GM12891 (cell line): ENCODE measurements around the gene LYSMD4.

Source experiments
- POLR2A ChIP-seq: IDR thresholded peaks from 2 replicates; pipeline ENCODE4 v1.6.1; 2011; ENCODE audit warnings: low read depth, low read length, control low read depth
- POLR2AphosphoS5 ChIP-seq: IDR thresholded peaks from 2 replicates; pipeline ENCODE4 v1.6.1; 2011; ENCODE audit warnings: low read depth, low read length, control low read depth
- POU2F2 ChIP-seq: IDR thresholded peaks from 2 replicates; pipeline ENCODE4 v1.6.1; 2011; ENCODE audit warnings: low read depth, mild to moderate bottlenecking, control low read depth, low read length, moderate library complexity
- SPI1 ChIP-seq: IDR thresholded peaks from 2 replicates; pipeline ENCODE4 v1.6.1; 2011; ENCODE audit warnings: low read depth, low read length, control low read depth
- TAF1 ChIP-seq: IDR thresholded peaks from 2 replicates; pipeline ENCODE4 v1.6.1; 2011; ENCODE audit warnings: low read depth, low read length, control low read depth

DNA sequence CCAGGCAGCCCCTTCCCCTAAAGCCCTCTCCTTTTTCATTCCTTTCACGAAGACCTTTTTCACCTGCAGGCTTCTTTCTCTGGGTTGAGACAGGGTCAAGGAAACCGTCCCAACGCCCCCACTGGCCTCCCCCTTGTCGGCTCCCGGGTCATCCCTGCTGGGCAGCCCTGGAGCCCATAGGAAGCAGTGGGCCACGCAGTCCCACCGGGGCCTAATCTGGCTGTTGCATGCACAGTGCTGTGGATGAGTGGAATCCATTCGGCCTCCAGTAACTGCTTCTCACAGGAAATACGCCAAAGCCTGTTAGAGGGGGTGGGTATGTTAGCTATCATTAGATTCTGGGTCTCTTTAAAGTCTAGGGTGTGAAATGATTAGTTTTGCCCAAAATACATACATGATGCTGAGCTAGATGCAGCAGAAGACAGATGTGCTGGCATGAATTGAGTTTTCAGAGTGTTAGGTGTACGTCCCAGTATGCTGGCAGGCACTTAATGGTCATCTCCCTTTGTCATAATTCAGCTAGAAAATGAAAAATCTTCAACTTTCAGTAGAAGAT lies 16.6 kb downstream of the LYSMD4 start:
- TF ChIP-seq POLR2A (no peak), POLR2AphosphoS5 (no peak; the same call in 1 of the 2 replicates), TAF1 (no peak), POU2F2 (no peak), SPI1 (no peak)
